ENCODE data around the gene SLC25A3. TPM values are rescaled to one million over a fixed set of nuclear protein-coding genes. Genes with fewer than 3 reads are reported as not detected.

Gene SLC25A3
- total RNA-seq, 1 experiment from 2014 or later: 737 TPM

DNA sequence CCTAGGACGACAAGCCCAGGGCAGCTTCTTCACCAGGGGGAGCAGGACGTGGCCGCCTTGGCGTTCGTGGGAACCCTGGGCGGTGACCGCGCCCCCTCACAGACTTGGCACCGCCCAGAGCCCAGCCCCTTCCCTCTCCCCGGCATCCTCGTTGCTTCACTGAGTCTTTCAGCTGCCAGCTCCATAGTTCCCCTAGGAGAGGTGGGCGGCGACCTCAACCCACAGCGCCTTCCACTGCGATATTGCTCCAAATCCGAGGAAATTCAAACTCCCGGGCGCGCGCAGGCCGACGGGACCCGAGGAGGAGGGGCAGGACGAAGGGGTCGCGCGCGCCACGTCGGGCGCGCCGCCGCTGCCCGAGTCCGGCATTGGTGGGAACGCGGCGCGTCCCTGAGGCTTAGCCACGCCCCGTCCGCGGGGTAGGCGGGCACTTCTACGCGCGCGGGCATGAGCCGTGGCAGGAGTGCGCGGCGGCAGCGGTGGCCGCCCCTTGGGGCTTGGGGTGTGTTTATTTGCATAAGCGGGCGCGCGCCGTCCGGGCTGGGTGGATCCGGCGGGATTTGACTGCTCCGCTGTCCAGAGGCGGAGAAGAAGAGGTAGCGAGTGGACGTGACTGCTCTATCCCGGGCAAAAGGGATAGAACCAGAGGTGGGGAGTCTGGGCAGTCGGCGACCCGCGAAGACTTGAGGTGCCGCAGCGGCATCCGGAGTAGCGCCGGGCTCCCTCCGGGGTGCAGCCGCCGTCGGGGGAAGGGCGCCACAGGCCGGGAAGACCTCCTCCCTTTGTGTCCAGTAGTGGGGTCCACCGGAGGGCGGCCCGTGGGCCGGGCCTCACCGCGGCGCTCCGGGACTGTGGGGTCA is 51.5 kb downstream of the SLC25A3 start, which contains the start of the genes APAF1 and IKBIP:
Gene APAF1, plus strand, starts transcription at position 579 of the 860 bp plus-strand sequence. CDS start 3,070 bp downstream, outside the sequence.
Gene IKBIP, minus strand, starts transcription at position 77 of the 860 bp plus-strand sequence. CDS start 87 bp downstream, outside the sequence.
- Histone ChIP-seq H3K9me3 (ENCODE audit: low read depth, low read length, poor library complexity, severe bottlenecking) (no peaks in the 10 kb centered on the region), H3K27ac (ENCODE audit: low read depth, low read length, poor library complexity, severe bottlenecking) (peak within 1 kb of the TSS; percentile 88), H3K27me3 (replicated peaks; ENCODE audit: insufficient read depth, low read depth, low read length, poor library complexity) (no peaks in the 10 kb centered on the region), H3K36me3 (ENCODE audit: insufficient read depth, low read length, poor library complexity, severe bottlenecking) (peaks cover 19% of the 10 kb centered on the region), H3K4me1 (ENCODE audit: insufficient read depth, low read length, poor library complexity, severe bottlenecking) (peaks cover 10% of the 10 kb centered on the region), H3K4me3 (ENCODE audit: low read depth, low read length, poor library complexity, severe bottlenecking) (peak within 1 kb of the TSS; percentile 85)
- no peak for TF ChIP-seq EZH2 (IDR thresholded peaks at IDR 0.05; ENCODE audit: borderline replicate concordance, low read depth, low read length, poor library complexity, severe bottlenecking)
- TF ChIP-seq, protein P1, sequence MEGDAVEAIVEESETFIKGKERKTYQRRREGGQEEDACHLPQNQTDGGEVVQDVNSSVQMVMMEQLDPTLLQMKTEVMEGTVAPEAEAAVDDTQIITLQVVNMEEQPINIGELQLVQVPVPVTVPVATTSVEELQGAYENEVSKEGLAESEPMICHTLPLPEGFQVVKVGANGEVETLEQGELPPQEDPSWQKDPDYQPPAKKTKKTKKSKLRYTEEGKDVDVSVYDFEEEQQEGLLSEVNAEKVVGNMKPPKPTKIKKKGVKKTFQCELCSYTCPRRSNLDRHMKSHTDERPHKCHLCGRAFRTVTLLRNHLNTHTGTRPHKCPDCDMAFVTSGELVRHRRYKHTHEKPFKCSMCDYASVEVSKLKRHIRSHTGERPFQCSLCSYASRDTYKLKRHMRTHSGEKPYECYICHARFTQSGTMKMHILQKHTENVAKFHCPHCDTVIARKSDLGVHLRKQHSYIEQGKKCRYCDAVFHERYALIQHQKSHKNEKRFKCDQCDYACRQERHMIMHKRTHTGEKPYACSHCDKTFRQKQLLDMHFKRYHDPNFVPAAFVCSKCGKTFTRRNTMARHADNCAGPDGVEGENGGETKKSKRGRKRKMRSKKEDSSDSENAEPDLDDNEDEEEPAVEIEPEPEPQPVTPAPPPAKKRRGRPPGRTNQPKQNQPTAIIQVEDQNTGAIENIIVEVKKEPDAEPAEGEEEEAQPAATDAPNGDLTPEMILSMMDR (conservative IDR thresholded peaks at IDR 0.05; ENCODE audit: low read depth, low read length): no peak
- BruUV-seq (replicated peaks): no TSS peak
- intact Hi-C loops (cut with micrococcal nuclease; ENCODE audit: unreplicated experiment): loop anchor here (5.0 kb wide), 1 partner anchor 43 kb away; no protein-coding TSS in a partner anchor
- DNase-seq (ENCODE audit: low spot score): peak; percentile 98
- ChIA-PET POLR2A (ENCODE audit: low non-redundant PET) (no interaction called here), CTCF (interaction anchor here (0.6 kb wide), 1 partner anchor 50 kb away, joined by 3 read pairs; no protein-coding TSS in a partner anchor)

DNA sequence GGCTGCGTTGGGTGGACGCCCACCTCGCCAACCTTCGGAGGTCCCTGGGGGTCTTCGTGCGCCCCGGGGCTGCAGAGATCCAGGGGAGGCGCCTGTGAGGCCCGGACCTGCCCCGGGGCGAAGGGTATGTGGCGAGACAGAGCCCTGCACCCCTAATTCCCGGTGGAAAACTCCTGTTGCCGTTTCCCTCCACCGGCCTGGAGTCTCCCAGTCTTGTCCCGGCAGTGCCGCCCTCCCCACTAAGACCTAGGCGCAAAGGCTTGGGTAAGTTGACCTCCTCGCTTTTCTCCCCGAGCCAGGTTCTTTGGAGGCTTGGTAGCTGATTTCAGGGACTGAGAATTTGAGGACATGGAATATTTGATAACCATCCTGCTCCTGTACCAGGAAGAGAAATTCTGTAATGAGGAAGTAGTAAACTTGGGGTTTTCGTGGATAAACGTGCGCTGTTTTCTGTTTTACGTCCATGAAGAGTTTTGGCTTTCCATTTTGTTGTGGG is 52.1 kb downstream of the SLC25A3 start:
- Histone ChIP-seq H3K27me3 (replicated peaks; ENCODE audit: insufficient read depth, low read depth, low read length, poor library complexity) (no peaks in the 10 kb centered on the region), H3K9me3 (ENCODE audit: low read depth, low read length, poor library complexity, severe bottlenecking) (no peaks in the 10 kb centered on the region), H3K4me3 (ENCODE audit: low read depth, low read length, poor library complexity, severe bottlenecking) (peak overlapping the region; percentile 85), H3K4me1 (ENCODE audit: insufficient read depth, low read length, poor library complexity, severe bottlenecking) (peaks cover 10% of the 10 kb centered on the region), H3K27ac (ENCODE audit: low read depth, low read length, poor library complexity, severe bottlenecking) (peak overlapping the region; percentile 88), H3K36me3 (ENCODE audit: insufficient read depth, low read length, poor library complexity, severe bottlenecking) (peaks cover 25% of the 10 kb centered on the region)
- TSS peak; percentile 61 for BruUV-seq (replicated peaks)
- no peak for TF ChIP-seq EZH2 (IDR thresholded peaks at IDR 0.05; ENCODE audit: borderline replicate concordance, low read depth, low read length, poor library complexity, severe bottlenecking)
- TF ChIP-seq, protein P1 (conservative IDR thresholded peaks at IDR 0.05; ENCODE audit: low read depth, low read length): no peak
- DNase-seq (ENCODE audit: low spot score): peak; percentile 31
- POLR2A ChIA-PET (ENCODE audit: low non-redundant PET): no interaction called here
- CTCF ChIA-PET: no interaction called here
- intact Hi-C loops (cut with micrococcal nuclease; ENCODE audit: unreplicated experiment): no loop called here

DNA sequence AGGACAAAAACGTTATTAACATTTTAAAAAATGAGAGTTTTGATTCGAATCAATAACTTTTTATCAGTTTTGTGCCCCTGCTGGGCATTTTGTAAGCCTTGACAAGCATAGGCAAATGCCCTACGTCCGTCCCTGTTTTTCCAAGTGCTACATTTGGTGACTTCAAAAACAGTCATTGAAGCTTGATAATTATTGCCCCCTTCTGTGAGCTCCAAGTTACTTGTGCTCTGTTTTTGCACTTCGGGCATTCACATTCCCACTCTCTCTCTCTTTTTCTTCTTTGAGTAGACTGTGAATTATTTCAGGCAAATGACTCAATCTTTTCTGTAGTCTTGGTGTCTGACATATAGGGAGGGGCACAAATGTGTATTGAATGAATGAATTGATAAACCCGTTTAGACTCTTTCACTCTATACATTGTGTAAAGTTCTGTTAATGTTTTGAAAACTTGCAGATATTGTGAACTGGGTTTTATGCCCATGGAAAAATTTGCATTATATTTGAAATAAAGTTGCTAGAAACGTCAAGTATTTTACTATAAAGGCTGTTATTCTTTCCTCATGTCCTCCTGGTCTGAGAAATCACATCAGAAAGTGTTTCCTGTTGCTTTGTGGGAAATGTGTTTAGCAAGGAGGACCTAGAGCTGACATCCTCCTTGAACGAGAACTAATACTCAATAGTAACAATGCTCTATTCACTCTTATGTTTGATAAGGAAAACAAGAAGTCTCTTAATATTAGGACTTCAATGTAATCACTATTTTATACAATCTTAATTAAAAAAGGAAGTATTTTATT is 53.0 kb downstream of the SLC25A3 start:
- H3K36me3 ChIP-seq (ENCODE audit: insufficient read depth, low read length, poor library complexity, severe bottlenecking): peaks cover 33% of the 10 kb centered on the region
- no peak overlapping the region for H3K27ac ChIP-seq (ENCODE audit: low read depth, low read length, poor library complexity, severe bottlenecking)
- ChIA-PET CTCF (no interaction called here), POLR2A (ENCODE audit: low non-redundant PET) (no interaction called here)
- no TSS peak for BruUV-seq (replicated peaks)
- intact Hi-C loops (cut with micrococcal nuclease; ENCODE audit: unreplicated experiment): no loop called here
- H3K4me3 ChIP-seq (ENCODE audit: low read depth, low read length, poor library complexity, severe bottlenecking): peak overlapping the region; percentile 85
- H3K9me3 ChIP-seq (ENCODE audit: low read depth, low read length, poor library complexity, severe bottlenecking): no peaks in the 10 kb centered on the region
- peaks cover 10% of the 10 kb centered on the region for H3K4me1 ChIP-seq (ENCODE audit: insufficient read depth, low read length, poor library complexity, severe bottlenecking)
- H3K27me3 ChIP-seq (replicated peaks; ENCODE audit: insufficient read depth, low read depth, low read length, poor library complexity): no peaks in the 10 kb centered on the region
- peak; percentile 60 for DNase-seq (ENCODE audit: low spot score)
- TF ChIP-seq, protein P1 (conservative IDR thresholded peaks at IDR 0.05; ENCODE audit: low read depth, low read length): peak; percentile 35
- no peak for TF ChIP-seq EZH2 (IDR thresholded peaks at IDR 0.05; ENCODE audit: borderline replicate concordance, low read depth, low read length, poor library complexity, severe bottlenecking)

Measured in A673 (cell line).